ENCODE data around the gene WDPCP.
"Not testable (repeated sequence)": the region's sequence is repeated elsewhere in the genome, so short reads cannot be mapped to it uniquely, and the experiment has no call there.

WDPCP gene

DNA sequence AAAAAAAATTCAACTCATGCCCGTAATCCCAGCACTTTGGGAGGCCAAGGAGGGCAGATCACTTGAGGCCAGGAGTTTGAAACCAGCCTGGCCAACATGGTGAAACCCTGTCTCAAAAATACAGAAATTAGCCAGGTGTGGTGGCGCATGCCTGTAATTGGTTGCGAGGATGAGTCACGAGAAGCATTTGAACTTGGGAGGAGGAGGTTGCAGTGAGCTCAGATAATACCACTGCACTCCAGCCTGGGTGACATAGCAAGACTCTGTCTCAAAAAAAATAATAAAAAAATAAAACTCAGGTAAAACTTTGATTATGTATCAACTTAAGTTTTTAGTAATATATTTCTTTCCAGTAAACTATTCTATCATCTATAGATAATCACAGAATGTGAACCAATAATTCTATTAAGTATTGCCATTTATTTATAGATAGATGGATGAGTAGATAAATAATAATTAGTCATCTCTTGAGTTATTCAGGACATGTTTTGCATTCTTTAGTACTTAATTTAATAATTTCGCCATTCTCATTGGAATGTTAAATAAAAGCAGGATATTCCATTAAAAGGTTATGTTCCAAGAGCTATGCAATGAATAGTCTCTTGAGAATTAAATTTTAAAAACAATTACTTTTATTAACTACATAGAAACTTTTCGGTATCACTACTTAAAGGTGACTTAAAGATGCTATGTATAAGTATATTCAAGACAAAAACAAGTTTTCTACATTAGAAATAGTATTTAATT lies 48.7 kb downstream of the WDPCP start:
- DNase-seq, result no peak

DNA sequence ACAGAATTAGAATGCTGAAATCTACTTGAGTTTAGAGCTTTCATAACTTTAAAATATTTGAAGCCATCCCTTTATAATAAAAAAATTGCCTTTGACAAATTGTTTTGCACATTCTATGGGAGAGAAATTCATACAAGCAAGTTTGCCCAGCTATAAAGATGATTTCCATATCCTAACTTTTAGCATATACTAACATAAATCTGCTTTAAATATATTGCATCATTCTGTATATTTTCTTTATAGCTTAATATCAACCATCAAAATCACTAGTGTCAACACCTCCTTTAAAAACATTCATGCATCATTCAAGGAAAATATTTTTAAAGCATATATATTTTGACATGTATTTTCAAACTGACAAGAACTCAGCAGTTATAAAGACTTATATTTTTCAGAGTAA lies 49.9 kb downstream of the WDPCP start:
- no peak for DNase-seq

DNA sequence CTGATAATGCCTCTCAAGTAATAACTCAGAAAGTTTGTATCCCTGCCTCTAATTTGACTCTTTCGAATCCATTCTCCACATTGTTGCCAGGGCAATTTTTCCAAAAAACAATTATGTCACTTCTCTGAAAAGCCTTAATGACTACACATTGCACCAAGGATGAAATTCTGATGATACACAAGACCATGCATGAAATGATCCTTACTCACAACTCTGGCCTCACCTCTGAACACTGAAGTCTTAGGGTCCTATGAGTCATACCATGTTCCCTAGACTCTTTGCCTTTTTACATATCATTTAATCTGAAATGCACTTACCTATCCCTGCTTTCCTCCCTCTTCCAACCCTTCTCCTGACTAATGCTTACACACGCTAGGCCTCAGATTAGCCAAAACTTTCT lies 51.0 kb downstream of the WDPCP start:
- no peak for DNase-seq

DNA sequence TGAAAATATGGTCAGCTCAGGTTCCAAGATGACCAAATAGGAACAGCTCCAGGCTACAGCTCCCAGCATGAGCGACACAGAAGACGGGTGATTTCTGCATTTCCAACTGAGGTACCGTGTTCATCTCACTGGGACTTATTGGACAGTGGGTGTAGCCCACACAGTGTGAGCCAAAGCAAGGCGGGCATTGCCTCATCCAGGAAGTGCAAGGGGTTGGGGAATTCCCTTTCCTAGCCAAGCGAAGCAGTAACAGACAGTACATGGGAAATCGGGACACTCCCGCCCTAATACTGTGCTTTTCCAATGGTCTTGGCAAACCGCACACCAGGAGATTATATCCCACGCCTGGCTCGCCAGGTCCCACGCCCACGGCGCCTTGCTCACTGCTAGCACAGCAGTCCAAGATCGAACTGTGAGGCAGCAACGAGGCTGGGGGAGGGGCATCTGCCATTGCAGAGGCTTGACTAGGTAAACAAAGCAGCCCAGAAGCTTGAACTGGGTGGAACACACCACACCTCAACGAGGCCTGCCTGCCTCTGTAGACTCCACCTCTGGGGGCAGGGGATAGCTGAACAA lies 57.5 kb downstream of the WDPCP start:
- no peak for DNase-seq

DNA sequence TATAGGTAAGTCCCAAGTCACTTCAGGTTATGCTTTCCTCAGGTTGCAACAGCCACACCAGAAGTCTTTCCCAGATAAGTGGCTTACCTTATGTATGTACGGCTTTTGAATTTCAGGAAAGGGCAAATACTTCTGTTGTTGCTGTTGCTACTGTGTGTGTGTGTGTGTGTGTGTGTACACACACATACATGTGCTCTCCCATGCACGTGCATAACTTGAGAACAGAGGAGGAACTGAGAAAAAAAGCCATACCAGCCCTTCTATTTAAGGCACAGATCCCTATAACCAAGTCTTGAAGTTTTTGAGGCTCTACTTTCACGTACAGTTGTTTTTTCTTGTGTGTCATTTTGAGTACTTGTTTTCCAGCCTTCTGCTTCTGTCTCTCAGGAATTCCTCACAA lies 62.4 kb downstream of the WDPCP start:
- DNase-seq, result no peak

DNA sequence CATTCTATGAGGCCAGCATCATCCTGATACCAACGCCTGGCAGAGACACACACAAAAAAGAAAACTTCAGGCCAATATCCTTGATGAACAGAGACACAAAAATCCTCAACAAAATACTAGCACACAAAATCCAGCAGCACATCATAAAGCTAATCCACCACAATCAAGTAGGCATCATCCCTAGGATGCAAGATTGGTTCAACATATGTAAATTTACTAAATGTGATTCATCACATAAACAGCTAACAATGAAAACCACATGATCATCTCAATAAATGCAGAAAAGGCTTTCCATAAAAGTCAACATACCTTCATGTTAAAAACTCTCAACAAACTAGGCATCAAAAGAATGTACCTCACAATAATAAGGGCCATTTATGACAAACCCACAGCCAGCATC lies 65.3 kb downstream of the WDPCP start:
- DNase-seq, result no peak

DNA sequence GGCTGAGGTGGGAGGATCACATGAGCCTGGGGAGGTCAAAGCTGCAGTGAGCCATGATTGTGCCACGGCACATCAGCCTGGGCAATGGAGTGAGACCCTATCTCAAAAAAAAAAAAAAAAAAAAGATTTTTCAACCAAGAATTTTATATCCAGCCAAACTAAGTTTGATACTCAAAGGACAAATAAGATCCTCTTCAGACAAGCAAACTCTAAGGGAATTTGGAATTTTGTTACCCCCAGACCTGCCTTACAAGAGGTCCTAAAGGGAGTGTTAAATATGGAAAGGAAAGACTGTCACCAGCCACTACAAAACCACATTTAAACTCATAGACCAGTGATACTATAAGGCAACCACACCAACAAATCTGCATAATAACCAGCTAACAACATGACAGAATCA lies 67.5 kb downstream of the WDPCP start:
- DNase-seq, result no peak

DNA sequence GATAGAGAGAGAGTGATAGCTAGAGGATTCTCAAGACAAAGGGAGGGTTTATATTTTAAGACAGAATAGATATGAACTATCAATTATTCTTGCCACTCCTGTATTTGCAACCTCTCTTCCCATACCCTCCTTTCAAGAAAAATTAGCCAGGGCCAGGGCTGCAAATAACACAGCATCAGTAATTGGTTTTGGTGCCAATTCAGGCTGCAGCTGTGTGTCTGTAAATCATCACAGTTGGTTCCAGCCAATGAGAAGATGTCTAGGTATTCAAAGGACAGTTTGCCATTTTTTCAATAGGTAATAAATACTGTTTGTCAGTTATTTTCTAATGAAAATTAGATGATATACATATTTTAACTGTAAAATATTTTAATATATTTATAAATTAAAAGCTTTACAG lies 73.5 kb downstream of the WDPCP start:
- no peak for DNase-seq

DNA sequence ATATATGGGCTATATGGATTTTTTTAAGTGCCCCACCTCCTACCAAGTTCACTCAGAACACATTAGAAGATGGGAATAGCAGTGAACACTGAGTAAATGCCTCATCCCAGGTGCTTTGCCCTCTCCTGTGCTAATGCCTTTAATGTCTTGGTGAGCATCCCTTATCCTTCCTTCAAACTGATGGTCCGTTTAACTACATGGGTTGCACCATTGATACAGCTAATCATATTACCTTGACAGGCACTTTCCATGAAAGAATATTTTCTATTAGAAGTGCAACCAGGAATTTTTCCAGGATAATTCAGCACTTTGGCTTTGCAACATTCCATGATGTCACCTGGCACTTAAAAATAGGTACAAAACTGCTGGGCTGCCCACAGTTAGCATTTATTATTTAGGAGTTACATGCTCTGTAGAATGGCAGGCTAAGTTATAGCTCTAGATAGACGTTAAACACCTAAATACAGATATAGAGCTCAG lies 74.0 kb downstream of the WDPCP start:
- DNase-seq, result no peak

DNA sequence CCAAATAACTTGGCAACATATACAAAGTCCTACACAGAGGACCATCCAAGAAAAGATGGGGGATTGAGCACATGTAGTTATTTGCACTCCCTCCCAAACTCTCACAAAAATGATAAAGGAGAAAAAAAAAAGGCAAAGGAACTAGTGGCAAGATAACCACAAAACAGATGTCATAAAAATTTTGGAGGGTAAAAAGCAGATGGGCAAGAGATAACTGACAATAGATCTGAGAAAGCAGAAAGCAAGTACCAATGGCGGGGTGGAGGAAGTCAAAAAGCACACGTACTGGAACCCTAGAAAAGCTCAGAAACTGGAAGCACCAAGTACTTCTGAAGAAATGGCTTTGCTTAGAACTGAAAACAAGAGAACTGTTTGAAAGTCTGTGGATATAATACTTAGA lies 82.0 kb downstream of the WDPCP start:
- DNase-seq, result no peak

DNA sequence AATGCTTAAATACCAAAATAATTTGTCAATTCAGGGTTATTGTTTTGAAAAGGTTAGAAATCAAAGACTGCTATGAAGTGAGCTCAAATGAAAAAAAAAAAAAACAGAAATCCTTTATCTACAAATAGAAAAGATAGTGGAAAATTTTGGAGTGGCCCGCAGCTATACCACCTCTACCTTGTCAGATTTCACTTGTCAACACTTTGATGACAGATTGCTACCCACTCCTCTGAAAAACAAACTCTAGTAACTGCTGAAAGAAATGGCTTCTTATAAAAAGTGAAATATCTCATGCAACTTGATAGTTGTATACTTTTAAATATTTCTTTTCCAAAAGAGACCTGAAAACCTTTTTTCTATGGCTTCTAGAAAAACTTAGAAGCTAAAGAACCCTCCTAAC lies 84.5 kb downstream of the WDPCP start:
- no peak for DNase-seq

DNA sequence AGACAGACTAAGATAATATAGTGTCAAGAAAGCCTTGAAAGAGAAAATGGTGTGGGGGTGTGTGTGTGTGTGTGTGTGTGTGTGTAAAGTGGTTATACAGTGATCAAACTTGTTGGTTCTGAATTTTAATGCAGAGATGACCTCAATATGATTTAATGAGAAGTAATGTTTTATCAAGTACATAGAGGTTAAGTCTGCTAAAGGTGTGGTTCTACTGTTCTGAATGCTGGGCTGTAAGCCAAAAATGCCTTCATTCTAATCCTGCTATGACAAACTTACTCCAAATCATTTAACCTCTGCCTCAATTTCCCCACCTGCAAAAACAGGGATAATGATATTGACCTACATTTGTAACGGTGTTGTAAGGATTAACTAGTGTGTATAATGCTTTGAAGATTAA lies 87.9 kb downstream of the WDPCP start:
- DNase-seq, result no peak

DNA sequence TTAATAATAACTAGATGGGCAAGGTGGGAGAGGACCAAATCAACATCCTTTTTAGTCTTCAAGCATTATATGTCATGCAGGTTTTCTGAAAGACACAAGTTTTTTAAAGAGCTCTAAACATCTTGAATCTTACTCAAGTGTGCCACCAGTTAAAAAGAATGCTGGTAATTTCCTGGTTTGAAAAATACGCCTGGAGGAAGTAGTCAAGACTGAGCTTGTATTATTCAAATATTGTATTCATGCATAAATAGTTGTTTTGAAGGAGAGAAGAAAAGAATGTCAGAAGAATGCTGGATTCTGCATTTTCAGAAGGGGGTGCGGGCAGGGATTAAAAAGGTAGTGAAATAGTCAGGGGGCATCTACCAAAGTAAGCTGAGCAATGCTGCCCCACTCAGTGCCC lies 90.7 kb downstream of the WDPCP start:
- no peak for DNase-seq

DNA sequence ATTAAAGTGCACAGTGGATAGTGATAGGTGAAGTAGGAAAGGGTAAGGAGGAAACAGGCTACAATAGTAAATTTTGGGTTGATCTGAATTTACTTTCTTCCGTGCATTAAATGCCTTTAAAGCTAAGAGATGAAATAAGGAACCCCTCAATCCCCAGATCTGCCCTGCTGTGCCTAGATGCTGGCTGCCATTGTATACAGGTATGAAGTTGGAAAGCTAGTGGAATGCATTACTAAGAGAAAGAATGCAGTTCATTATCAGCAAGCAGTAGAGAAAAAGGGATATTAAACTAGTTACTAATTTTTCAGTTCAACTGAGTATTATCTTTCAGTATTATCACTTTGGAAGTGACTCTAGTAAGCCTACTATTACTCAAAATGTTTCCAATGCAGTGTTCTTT lies 93.3 kb downstream of the WDPCP start:
- DNase-seq, result no peak

DNA sequence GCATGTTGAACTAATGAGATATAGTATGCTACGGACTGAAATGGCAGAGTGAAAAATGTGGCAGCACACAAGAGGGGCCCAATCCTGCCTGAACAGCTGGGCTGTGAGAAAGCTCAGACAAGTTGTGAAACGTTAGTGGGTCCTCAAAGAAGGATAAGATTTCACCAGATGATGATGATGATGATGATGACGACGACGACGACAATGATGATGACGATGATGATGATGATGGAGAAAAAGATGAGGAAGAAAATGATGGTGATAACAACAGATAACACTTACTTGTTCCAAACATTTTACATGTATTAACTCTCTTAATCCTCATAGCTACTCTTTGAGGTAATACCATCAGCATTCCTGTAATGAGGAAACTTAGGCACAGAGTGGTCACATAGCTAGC lies 94.2 kb downstream of the WDPCP start:
- DNase-seq, result no peak

DNA sequence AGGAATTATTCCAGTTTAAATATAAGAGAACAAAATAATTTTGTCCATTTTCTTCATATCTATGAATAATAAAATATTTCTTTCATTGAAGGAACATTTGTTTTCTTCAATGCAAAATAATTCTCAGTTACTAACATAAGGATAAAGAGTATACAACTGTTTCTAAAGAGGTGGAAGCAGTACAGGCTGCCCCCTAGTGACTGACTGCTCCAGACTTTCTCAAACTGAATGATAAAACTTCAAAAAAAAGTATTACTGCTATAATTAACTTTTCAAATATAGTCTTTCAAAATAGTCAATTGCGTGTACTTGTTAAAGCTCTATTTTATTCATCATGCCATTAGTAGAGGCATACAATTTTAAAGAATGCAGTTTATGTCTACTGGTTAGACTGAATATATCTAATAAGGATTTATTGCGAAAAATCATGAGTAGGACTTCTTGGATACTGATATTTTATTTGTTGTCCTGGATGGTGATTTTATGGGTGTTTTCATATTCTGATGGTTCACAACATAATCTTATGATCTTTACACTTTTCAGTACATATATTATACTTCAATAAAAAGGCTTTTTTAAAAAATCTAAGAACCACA lies 100.1 kb downstream of the WDPCP start:
- no peak for DNase-seq

DNA sequence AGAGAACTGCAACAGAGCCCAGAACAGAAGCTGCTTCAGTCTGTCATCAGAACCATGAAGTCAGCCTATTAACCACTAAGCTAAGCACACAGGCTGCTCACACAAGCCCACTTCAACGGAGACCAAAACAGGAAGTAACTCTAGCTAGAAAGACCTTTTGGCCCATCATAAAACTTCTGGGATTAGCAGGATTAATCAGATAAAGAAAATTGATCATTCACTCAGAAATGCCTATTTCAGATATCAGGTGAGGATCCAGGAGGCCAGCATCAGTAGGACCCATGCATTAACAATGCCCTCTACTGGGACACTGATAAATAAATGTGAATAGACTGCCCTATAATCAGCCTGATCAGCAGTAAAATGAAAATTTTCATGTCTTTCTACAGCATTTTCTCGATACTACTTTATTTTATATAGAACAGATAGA lies 101.4 kb downstream of the WDPCP start:
- DNase-seq, result no peak

DNA sequence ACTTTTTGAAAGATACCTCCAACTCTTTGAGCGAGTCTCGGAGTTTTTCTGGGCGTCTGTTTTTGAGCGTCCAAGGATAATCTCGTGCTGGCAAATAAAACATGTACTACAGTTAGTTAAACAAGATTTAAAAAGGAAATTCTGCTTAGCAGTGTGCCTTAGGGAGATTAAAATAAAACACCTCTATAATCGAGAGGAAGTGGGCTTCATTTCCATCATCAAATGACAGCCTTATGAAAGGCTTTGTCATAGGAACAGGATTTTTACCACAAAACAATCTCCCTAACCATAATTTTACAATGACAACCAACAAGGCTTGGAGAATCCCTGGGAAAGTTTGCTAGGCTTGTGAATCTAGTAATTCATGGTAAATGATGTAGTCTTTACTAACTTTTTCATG lies 103.4 kb downstream of the WDPCP start:
- DNase-seq, result no peak

DNA sequence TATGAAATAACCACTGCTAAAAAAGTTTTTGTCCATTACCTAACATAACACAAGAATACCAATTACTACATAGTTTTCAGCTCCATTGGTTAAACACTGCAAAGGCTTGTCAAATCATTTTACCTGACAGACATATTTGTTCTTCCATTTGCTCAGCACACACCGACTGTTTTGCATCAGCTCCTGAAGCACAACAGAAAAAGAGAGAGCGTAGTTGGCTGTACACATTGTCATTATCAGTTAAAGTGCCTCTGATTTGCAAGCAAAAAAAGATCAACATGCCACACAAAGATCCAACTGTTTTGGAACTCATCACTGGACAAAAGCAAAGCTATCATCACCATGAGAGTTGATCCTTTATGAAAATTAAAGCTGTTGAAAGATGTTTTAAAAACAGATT lies 103.8 kb downstream of the WDPCP start:
- no peak for DNase-seq

DNA sequence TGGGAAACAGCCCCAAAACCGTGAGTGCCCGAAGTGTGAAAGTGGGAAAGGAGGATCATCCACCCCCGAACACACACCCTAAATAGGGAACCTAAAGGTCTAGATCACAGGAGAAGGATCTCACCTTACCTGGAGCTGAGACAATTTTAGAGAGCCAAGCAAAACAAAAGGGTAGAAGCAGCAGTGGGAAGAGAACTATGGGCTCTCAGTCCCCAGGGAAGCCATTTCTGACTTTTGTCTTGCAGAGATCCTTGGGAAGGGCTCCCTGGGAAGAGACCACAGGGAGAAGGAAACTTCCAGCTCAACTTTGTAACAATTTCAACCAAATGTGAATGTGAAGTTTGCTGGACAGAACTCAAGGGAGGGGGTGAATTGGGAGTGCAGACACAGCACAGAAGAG lies 110.6 kb downstream of the WDPCP start:
- DNase-seq, result no peak

DNA sequence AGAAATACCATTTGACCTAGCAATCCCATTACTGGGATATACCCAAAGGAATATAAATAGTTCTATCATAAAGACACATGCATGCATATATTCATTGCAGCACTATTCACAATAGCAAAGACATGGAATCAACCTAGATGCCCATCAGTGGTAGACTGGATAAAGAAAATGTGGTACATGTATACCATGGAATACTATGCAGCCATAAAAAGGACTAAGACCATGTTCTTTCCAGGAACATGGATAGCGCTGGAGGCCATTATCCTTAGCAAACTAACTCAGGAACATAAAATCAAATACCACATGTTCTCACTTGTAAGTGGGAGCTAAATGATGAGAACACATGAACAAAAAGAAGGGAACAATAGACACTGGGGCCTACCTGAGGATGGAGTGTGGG lies 119.0 kb downstream of the WDPCP start:
- not testable (repeated sequence) for DNase-seq

DNA sequence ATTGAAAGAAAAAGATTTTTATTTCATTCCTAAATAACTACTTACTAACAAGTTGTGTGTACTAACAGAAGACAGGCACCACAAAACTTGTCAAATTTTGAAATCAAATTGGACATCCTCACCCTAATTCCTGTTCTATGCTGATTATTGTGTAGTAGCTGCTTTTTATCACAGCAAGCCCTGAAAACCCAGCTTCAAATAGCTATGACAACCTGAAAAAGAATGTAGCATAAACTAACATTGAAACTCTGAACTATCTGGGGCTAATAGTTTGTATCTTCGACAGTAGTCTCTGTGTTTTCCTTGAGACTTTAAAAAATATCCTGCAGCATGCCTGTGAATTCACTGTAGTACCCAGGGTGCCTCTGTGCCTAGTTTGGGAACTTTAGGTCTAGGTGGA lies 122.6 kb downstream of the WDPCP start:
- DNase-seq, result no peak

DNA sequence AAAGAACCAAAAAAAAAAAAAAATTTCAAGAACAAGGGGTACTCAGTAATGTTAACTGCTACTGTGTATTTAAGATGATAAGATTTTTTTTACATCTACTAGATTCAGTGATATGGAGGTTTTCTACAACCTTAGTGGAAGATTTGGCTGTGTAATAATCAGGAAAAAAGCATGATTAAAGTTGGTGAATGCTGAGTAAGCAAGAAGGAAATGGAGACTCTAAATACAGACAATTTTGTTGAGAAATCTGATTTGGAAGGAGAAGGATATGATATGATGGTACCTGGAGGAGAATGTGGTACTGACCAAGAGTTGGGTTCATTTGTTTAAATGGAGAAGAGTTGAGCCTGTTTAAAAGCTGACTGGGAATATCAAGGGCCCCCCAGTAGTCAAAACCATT lies 125.1 kb downstream of the WDPCP start:
- DNase-seq, result no peak

DNA sequence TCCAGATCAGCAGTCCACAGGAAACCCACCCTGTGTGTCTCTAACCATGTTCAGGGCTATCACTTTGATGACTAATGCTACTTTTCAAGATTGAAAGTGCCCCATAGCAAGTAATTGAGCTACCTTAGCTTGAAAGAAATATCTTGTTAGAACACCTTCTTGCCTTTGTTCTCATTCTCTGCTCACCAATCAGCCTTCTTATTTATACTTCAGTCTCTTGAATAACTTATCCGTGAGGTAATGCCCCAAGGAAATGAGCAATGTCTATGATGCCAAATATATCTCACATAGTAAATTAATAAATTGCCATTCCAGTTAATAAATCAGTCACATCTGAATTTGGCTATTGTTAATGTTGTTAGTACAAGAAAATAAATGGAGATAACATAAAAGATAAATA lies 141.6 kb downstream of the WDPCP start:
- DNase-seq, result no peak

Data from NCI-H187 (cell line).